H4 (cell line): ENCODE results near the gene IL1R2. TPM values are rescaled to one million over a fixed set of nuclear protein-coding genes. Genes with fewer than 3 reads are reported as not detected.
"Not testable (repeated sequence)": the region's sequence is repeated elsewhere in the genome, so short reads cannot be mapped to it uniquely, and the experiment has no call there.

Source experiments
- DNase-seq: peaks from one replicate; pipeline ENCODE4 v3.0.0-alpha.2; 2015; ENCODE audit warnings: low spot score
- total RNA-seq: library from RNA; depleted of rRNA; stranded (reverse); fragments of >200 nt; shearing (Covaris generic); gene quantifications from 2 replicates; pipeline ENCODE4 v1.2.3, GENCODE V29; 2014

Gene IL1R2
- total RNA-seq, 1 experiment from 2014 or later: 0.70 TPM

- no peak for DNase-seq
Observed at GRCh38 chr2:102000012-102000411, 8.3 kb downstream of the IL1R2 start.

GRCh38 chr2:102000813-102001766 lies 9.3 kb downstream of the IL1R2 start:
- no peak for DNase-seq

GRCh38 chr2:102001767-102002142 lies 10.0 kb downstream of the IL1R2 start:
- no peak for DNase-seq

- DNase-seq: no peak
Observed at GRCh38 chr2:102002228-102002627, 10.5 kb downstream of the IL1R2 start.

GRCh38 chr2:102002909-102003308 lies 11.1 kb downstream of the IL1R2 start:
- DNase-seq: not testable (repeated sequence)

GRCh38 chr2:102003696-102004095 lies 11.9 kb downstream of the IL1R2 start:
- no peak for DNase-seq

GRCh38 chr2:102004581-102004980 lies 12.8 kb downstream of the IL1R2 start:
- DNase-seq: no peak

- DNase-seq: no peak
Observed at GRCh38 chr2:102005449-102005848, 13.7 kb downstream of the IL1R2 start.

- DNase-seq: peak; percentile 50
Observed at GRCh38 chr2:102005989-102006885, 14.5 kb downstream of the IL1R2 start.

GRCh38 chr2:102006886-102007278 lies 15.1 kb downstream of the IL1R2 start:
- no peak for DNase-seq

- no peak for DNase-seq
Observed at GRCh38 chr2:102008490-102008889, 16.7 kb downstream of the IL1R2 start.

GRCh38 chr2:102009557-102009956 lies 17.8 kb downstream of the IL1R2 start:
- DNase-seq: no peak

GRCh38 chr2:102010902-102011301 lies 19.1 kb downstream of the IL1R2 start:
- no peak for DNase-seq

- DNase-seq: no peak
Observed at GRCh38 chr2:102012061-102012614, 20.4 kb downstream of the IL1R2 start.

GRCh38 chr2:102013206-102014040 lies 21.7 kb downstream of the IL1R2 start:
- DNase-seq: no peak

GRCh38 chr2:102014041-102014345 lies 22.2 kb downstream of the IL1R2 start:
- no peak for DNase-seq

- no peak for DNase-seq
Observed at GRCh38 chr2:102015399-102015798, 23.6 kb downstream of the IL1R2 start.

GRCh38 chr2:102016399-102016955 lies 24.7 kb downstream of the IL1R2 start:
- DNase-seq: no peak

GRCh38 chr2:102018823-102019445 lies 27.2 kb downstream of the IL1R2 start:
- DNase-seq: no peak

GRCh38 chr2:102020596-102021170 lies 28.9 kb downstream of the IL1R2 start:
- peak; percentile 78 for DNase-seq
